Inflammatory macrophage treated with lipopolysaccharide for 4 hours (primary cell): ENCODE results near the gene ADPRH.
"Not testable (repeated sequence)": the region's sequence is repeated elsewhere in the genome, so short reads cannot be mapped to it uniquely, and the experiment has no call there.

Experiments
- DNase-seq: peaks from one replicate; pipeline ENCODE4 v3.0.0-alpha.2; 2020

The ADPRH gene

GRCh38 chr3:119560160-119560559 lies 19.1 kb upstream of the ADPRH start:
- DNase-seq = no peak

GRCh38 chr3:119562307-119562961 lies 16.9 kb upstream of the ADPRH start:
- peak; percentile 99 for DNase-seq

DNA sequence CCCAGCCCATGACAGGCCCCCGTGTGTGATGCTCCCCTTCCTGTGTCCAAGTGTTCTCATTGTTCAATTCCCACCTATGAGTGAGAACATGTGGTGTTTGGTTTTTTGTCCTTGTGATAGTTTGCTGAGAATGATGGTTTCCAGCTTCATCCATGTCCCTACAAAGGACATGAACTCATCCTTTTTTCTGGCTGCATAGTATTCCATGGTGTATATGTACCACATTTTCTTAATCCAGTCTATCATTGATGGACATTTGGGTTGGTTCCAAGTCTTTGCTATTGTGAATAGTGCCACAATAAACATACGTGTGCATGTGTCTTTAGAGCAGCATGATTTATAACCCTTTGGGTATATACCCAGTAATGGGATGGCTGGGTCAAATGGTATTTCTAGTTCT lies 16.0 kb upstream of the ADPRH start:
- DNase-seq = not testable (repeated sequence)

DNA sequence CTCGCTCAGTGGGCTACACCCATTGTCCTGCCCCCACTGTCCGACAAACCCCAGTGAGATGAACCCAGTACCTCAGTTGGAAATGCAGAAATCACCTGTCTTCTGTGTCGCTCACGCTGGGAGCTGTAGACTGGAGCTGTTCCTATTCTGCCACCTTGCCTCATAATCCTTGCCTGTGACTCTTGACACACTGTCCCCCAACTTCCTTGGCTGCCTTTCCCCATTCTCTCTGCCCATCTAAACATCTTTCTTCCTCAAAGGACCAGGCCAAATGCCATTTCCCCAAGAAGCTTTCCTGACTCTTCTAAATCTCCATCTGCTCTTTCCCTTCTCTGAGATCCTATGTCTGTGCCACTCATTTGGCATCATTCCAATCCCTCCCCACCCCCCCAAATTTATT lies 10.1 kb upstream of the ADPRH start:
- no peak for DNase-seq

DNA sequence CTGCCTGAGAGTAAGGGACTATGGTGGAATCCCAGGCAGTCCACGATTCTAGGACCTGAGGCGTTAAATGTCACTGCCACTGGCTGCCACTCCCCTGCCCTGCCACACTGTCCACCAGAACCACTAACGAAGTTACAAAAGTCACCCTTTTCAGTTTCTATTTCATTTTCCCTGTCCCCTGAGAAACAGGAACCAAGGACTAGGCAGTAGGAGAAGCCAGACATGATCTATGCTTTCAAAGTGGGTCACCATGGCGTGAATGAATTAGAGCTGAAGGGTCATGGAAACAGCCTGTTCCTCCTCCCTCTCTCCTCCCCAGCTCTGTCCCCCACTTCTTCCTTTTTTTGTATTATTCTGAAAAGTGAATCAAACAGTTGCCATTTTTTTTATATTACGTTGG lies 9.1 kb upstream of the ADPRH start:
- DNase-seq = peak; percentile 99

DNA sequence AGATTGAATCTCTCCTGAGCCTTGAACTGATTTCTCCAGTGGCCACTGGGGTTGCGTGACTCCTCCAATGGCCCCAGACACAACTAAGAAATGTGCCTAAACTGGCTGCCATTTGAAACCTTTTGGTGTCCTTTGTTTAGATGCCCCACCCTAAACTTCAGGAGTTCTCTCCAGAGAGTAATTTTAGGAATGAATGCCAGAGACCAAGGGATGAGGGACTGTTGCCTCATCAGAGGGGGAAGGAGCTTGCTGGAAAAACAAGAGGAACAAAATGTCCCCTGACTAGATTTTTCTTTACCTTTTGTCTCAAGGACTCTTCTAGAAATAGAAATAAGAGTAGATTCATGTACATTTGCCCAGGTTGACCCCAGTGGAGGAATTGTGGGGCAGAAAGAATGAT lies 8.1 kb upstream of the ADPRH start:
- DNase-seq = no peak

- peak; percentile 80 for DNase-seq
Measured at GRCh38 chr3:119571688-119572087, 7.6 kb upstream of the ADPRH start.

GRCh38 chr3:119575507-119575906 lies 3.8 kb upstream of the ADPRH start:
- DNase-seq = no peak

- DNase-seq = no peak
Measured at GRCh38 chr3:119580067-119580760, 922 bp downstream of the ADPRH start.

DNA sequence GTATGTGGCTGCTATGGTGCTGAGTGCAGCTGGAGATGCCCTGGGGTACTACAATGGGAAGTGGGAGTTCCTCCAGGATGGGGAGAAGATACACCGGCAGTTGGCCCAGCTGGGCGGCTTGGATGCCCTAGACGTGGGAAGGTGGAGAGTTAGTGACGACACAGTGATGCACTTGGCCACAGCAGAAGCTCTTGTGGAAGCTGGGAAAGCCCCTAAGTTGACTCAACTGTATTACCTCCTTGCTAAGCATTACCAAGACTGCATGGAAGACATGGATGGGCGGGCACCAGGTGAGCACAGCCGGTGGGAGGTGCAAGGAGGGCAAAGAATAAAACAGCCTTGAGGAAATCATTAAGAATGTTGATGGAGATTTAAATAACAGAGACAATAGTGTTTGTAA lies 2.9 kb downstream of the ADPRH start:
- DNase-seq = peak; percentile 99

- DNase-seq = peak; percentile 79
Measured at GRCh38 chr3:119585208-119585607, 5.9 kb downstream of the ADPRH start.

GRCh38 chr3:119585856-119586570 lies 6.7 kb downstream of the ADPRH start:
- peak; percentile 64 for DNase-seq

DNA sequence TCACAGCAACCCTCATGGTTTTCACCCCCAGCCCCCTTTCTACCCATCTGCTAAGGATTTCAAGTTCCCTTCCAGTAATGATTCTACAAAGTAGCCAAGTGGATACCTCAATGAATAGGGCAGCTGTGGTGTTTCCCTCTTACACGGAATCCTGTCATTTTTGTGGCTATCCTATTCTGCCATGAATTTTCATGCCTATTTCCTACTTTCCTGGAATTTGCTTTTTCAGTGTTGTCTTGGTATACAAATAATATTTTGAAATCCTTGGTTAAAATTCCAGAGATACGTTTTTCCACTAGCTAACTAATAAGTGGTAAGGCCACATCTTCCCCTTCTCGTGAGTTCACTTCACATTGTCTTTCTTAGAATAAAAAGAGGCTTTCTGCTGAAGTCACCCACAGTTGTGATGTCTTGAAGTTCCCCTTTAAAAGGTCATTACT lies 7.5 kb downstream of the ADPRH start:
- DNase-seq = peak; percentile 86

GRCh38 chr3:119588112-119588511 lies 8.8 kb downstream of the ADPRH start:
- DNase-seq = peak; percentile 99

- peak; percentile 97 for DNase-seq
Measured at GRCh38 chr3:119589102-119589773, 9.9 kb downstream of the ADPRH start.

- DNase-seq = no peak
Measured at GRCh38 chr3:119590706-119591105, 11.4 kb downstream of the ADPRH start.

- DNase-seq = peak; percentile 91
Measured at GRCh38 chr3:119592861-119593260, 13.6 kb downstream of the ADPRH start.

GRCh38 chr3:119594066-119594465 lies 14.8 kb downstream of the ADPRH start:
- peak; percentile 68 for DNase-seq

DNA sequence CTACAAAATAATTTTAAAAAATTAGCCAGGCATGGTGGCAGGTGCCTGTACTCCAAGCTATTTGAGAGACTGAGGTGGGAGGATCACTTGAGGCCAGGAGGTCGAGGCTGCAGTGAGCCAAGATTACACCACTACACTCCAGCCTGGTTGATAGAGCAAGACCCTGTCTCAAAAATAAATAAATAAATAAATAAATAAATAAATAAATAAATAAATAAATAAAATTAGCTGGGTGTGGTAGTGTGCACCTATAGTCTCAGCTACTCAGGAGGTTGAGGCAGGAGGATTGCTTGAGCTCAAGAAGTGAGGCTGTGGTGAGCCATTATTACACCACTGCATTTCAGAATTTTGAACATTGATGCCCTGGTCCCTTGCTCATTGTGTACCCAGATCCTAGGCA lies 15.6 kb downstream of the ADPRH start:
- not testable (repeated sequence) for DNase-seq

GRCh38 chr3:119595639-119596334 lies 16.5 kb downstream of the ADPRH start:
- peak; percentile 64 for DNase-seq

DNA sequence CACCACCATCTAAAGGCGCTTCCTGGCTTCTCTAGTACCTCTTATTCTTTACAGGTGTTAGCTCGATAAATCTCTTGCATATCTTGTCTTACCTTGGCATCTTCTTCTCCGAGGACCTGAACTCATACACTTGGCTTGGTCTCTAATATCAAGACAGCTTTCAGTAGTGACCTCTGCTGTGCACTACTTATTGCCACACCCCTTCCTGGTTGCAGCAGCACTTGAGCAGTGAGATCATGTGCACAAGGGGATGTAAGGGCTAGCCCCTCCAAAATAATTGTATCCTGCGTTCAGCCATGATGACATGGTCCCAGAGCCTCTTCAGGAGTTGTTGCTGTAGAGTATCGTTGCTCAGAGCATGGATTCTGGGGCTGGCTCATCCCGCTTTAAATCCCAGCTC lies 17.1 kb downstream of the ADPRH start:
- peak; percentile 72 for DNase-seq

DNA sequence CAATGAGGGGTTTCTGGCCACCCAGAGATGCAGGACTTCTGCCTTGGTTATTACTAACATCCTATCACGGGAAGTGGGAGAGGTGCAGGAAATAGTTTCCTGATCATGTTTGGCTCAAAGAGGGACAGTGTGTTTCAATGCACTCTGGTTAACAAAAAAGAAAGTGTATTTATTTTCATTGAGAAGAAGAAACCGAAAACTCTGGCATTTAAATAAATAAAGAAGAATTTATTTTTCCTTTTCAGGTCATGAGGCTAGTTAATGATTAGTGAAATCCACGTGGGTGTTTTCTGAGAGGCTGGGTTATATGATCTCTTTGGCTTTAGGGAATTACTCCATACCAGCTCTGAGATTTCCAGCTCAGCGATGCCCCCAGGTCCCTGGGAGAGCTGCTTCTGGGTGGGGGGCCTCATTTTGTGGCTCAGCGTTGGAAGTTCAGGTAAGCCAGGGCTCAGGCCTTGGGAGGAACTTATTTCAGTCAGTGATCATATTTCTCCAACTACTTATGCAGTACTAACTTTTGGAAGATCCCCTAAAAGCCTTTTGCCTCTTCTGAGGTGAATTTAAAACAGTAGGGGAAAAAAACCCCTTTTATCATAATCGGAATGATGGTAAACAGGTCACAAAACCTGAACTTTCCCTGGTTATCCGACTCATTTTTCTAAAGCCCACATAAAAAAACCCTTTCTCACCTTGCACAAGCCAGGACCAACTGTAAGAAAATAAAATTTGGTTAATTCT lies 18.4 kb downstream of the ADPRH start, which contains the start of gene PLA1A:
TSS of gene PLA1A (plus strand) at position 338 of the 741 bp plus-strand sequence. CDS start at position 367, 29 bp downstream.
- DNase-seq = peak; percentile 51
